ENCODE measurements around the gene DTNBP1.

- TF ChIP-seq YY1 (IDR thresholded peaks at IDR 0.05; ENCODE audit: insufficient read depth, insufficient read length) = no peak
- TF ChIP-seq ZNF274 (IDR thresholded peaks at IDR 0.05; ENCODE audit: low read depth, low read length) = no peak
These were observed 158.1 kb downstream of the DTNBP1 start for GRCh38 chr6:15504581-15505350.

Measured in NT2/D1 (cell line).